Measurements from ENCODE around the gene AKT2.

DNA sequence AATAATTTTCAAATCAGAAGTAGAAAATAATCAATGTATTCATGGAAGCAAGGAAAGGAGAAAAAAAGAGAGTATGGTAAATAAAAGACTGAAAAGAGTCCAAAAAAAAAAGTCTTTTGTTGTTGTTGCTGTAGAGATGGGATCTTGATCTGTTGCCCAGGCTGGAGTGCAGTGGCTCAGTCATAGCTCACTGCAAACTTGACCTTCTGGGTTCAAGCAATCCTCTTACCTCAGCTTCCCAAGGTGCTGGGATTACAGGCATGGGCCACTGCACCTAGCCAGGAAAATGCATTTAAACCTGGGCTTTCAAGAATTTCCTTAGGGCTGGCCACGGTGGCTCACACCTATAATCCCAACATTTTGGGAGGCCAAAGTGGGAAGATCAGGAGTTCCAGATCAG is 100.9 kb downstream of the AKT2 start:
- TF ChIP-seq, protein P1, sequence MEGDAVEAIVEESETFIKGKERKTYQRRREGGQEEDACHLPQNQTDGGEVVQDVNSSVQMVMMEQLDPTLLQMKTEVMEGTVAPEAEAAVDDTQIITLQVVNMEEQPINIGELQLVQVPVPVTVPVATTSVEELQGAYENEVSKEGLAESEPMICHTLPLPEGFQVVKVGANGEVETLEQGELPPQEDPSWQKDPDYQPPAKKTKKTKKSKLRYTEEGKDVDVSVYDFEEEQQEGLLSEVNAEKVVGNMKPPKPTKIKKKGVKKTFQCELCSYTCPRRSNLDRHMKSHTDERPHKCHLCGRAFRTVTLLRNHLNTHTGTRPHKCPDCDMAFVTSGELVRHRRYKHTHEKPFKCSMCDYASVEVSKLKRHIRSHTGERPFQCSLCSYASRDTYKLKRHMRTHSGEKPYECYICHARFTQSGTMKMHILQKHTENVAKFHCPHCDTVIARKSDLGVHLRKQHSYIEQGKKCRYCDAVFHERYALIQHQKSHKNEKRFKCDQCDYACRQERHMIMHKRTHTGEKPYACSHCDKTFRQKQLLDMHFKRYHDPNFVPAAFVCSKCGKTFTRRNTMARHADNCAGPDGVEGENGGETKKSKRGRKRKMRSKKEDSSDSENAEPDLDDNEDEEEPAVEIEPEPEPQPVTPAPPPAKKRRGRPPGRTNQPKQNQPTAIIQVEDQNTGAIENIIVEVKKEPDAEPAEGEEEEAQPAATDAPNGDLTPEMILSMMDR (IDR thresholded peaks at IDR 0.05; ENCODE audit: low read depth, low read length), result no peak
- no peak for TF ChIP-seq POLR2A (IDR thresholded peaks at IDR 0.05; ENCODE audit: extremely low read depth, insufficient read length)
- TF ChIP-seq, protein P2, sequence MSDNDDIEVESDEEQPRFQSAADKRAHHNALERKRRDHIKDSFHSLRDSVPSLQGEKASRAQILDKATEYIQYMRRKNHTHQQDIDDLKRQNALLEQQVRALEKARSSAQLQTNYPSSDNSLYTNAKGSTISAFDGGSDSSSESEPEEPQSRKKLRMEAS (IDR thresholded peaks at IDR 0.05; ENCODE audit: low read depth, low read length), result no peak
- no peak for TF ChIP-seq MYC (IDR thresholded peaks at IDR 0.05; ENCODE audit: low read depth, low read length)

Measured in NB4 (cell line).